Activated CD4-positive, alpha-beta T cell treated with anti-CD3 and anti-CD28 coated beads, Interleukin-2, amount 50 U/mL, for 4 hours (primary cell): ENCODE data around the gene TCP1.
"Not testable (repeated sequence)": the region's sequence is repeated elsewhere in the genome, so short reads cannot be mapped to it uniquely, and the experiment has no call there.

Experiments
- DNase-seq, 2 experiments: peaks; one replicate each; pipeline ENCODE4 v3.0.0-alpha.2; 2020

The TCP1 gene

GRCh38 chr6:159769470-159769869, 19.9 kb downstream of the TCP1 start:
- DNase-seq: no peak

GRCh38 chr6:159766906-159767305, 22.5 kb downstream of the TCP1 start:
- DNase-seq: no peak

- peak in 1 of 2 experiments; percentile 7 for DNase-seq
Observed at GRCh38 chr6:159762681-159763293, 26.6 kb downstream of the TCP1 start.

- peak; percentile 84 to 89 for DNase-seq
Observed at GRCh38 chr6:159761873-159762680, 27.3 kb downstream of the TCP1 start, which contains the start of gene ACAT2. TSS of gene ACAT2 (plus strand) at chr6:159762045. CDS start at chr6:159762088, 43 bp downstream.

GRCh38 chr6:159761129-159761872, 28.1 kb downstream of the TCP1 start:
- DNase-seq: peak; percentile 10 to 20

GRCh38 chr6:159760602-159761057, 28.8 kb downstream of the TCP1 start:
- no peak for DNase-seq

GRCh38 chr6:159759645-159760044, 29.8 kb downstream of the TCP1 start:
- no peak for DNase-seq

GRCh38 chr6:159758031-159759001, 31.1 kb downstream of the TCP1 start:
- DNase-seq: no peak

- DNase-seq: no peak
Observed at GRCh38 chr6:159756508-159756907, 32.9 kb downstream of the TCP1 start.

GRCh38 chr6:159754959-159755914, 34.2 kb downstream of the TCP1 start:
- no peak for DNase-seq

GRCh38 chr6:159754401-159754800, 35.0 kb downstream of the TCP1 start:
- DNase-seq: no peak

GRCh38 chr6:159753081-159753872, 36.1 kb downstream of the TCP1 start:
- no peak for DNase-seq

GRCh38 chr6:159751448-159751847, 38.0 kb downstream of the TCP1 start:
- DNase-seq: no peak

GRCh38 chr6:159748127-159748526, 41.3 kb downstream of the TCP1 start:
- DNase-seq: not testable (repeated sequence)

- no peak for DNase-seq
Observed at GRCh38 chr6:159746759-159747158, 42.6 kb downstream of the TCP1 start.

GRCh38 chr6:159745081-159745480, 44.3 kb downstream of the TCP1 start:
- no peak for DNase-seq

- DNase-seq: no peak
Observed at GRCh38 chr6:159742165-159742564, 47.2 kb downstream of the TCP1 start.

GRCh38 chr6:159739341-159739740, 50.1 kb downstream of the TCP1 start:
- no peak for DNase-seq

GRCh38 chr6:159736908-159737307, 52.5 kb downstream of the TCP1 start:
- DNase-seq: no peak

GRCh38 chr6:159733395-159733794, 56.0 kb downstream of the TCP1 start:
- not testable (repeated sequence) for DNase-seq
